A673 (cell line): ENCODE results near the gene DENND11.

Experiments used
- CTCF ChIP-seq: fragments of 300-800, 200-600 bp; sonication (generic); conservative IDR thresholded peaks from 2 replicates; pipeline ENCODE4 v1.5.1; 2017; ENCODE audit warnings: low read depth, mild to moderate bottlenecking, antibody characterized with exemption, low read length, moderate library complexity, mixed read lengths
- EZH2 ChIP-seq: fragments of 200-600 bp; sonication (generic); IDR thresholded peaks from 2 replicates; pipeline ENCODE4 v1.6.1; 2017; ENCODE audit warnings: borderline replicate concordance, low read depth, mild to moderate bottlenecking, mixed read lengths, antibody characterized with exemption, low read length; ENCODE audit not compliant: poor library complexity, severe bottlenecking

- TF ChIP-seq CTCF (no peak), EZH2 (no peak)
Observed at GRCh38 chr7:141708351-141708750, 6.4 kb upstream of the DENND11 start, which contains the start of gene WEE2.
